ENCODE data around the gene TMEM87B.

The TMEM87B gene

DNA sequence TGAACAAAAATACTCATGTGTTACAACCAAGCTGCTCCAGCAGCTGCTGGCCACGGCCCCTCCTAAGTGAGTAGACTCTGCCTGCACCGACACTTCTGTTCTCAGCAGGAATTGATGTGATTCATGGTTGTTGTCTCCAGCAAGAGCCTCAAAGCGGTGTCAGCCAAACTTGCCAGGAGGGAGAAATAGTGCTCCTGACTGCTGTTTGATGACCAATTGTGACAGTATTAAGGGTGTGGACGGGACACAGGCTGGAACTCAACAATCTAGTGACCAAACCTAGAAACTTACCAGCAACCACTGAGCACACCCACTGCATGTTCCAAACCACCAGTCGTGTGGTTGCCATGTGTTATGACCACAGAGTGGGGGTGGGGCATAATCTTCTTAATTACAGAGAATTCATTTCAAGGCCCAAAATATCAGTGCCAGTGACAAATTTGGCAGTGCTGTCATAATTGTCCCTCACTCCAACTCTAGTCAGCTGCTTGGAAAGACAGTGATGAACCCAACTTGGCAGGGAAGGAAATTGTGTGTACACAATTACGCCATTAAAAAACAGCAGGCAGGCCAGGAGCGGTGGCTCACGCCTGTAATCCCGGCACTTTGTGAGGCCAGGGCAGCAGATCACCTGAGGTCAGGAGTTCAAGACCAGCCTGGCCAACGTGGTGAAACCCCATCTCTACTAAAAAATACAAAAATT, 113.5 kb downstream of the TMEM87B start:
- DNase-seq (ENCODE audit: low spot score): no peak

Measured in COLO829 (cell line).